Fibroblast of pulmonary artery (primary cell): Measurements from ENCODE around the gene GALNT6.

Experiments used
- DNase-seq: peaks from one replicate; pipeline ENCODE4 v3.0.0-alpha.2; 2010; ENCODE audit warnings: low read depth
- H3K4me3 ChIP-seq: replicated peaks from 2 replicates; pipeline ENCODE4 v1.5.1; 2011; ENCODE audit warnings: low read depth, mild to moderate bottlenecking, control low read depth, low read length, moderate library complexity
- TF ChIP-seq, protein P1 (sequence below): IDR thresholded peaks from 2 replicates; pipeline ENCODE4 v1.5.1; 2011; ENCODE audit warnings: mild to moderate bottlenecking, control low read depth, low read length, inconsistent platforms; ENCODE audit errors: missing control alignments

The GALNT6 gene, protein sequence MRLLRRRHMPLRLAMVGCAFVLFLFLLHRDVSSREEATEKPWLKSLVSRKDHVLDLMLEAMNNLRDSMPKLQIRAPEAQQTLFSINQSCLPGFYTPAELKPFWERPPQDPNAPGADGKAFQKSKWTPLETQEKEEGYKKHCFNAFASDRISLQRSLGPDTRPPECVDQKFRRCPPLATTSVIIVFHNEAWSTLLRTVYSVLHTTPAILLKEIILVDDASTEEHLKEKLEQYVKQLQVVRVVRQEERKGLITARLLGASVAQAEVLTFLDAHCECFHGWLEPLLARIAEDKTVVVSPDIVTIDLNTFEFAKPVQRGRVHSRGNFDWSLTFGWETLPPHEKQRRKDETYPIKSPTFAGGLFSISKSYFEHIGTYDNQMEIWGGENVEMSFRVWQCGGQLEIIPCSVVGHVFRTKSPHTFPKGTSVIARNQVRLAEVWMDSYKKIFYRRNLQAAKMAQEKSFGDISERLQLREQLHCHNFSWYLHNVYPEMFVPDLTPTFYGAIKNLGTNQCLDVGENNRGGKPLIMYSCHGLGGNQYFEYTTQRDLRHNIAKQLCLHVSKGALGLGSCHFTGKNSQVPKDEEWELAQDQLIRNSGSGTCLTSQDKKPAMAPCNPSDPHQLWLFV

DNA sequence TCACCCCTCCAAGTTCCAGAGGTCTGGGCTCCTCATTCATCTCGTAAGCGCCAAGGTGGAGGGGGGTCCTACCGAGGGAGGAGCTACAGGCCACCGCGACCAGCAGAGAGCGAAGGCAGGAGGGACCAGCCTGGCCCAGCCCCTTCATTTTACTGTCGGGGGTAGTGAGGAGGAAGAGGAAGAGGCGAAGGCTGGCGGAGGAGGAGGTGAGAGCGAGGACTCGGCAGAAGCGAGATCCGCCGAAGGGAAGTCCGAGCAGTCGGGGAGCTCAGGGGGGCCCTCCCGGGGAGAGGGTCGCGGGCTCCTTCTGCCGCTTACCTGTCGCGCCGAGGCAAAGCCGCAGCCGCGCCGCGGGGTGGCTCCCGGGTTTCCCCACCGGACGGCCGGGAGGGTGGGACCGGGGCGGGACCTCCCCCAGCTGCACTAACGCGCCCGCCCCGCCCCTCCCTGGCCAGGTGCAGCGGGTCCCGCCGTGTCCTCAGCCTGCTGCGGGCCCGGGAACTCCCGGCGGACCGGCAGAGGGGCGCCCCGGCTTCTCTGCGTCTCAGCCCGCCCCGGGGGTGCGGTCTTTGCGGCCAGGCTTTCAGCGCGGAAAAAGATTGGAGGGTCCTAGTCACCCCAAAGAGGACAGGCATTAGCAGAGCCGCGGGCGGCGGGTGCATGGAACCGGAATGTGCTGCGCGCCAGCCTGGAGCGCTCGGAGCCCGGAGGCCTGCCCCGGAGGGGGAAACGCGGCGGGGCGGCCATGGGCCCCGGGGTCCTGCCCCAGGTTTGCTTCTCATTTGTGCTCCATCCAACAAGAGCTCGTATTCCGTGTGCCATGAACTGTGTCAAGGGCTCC is at the start of gene GALNT6:
GALNT6 (minus strand) TSS at position 124 of the 841 bp plus-strand sequence. CDS start 11,625 bp downstream, outside the sequence.
- TF ChIP-seq, protein P1, sequence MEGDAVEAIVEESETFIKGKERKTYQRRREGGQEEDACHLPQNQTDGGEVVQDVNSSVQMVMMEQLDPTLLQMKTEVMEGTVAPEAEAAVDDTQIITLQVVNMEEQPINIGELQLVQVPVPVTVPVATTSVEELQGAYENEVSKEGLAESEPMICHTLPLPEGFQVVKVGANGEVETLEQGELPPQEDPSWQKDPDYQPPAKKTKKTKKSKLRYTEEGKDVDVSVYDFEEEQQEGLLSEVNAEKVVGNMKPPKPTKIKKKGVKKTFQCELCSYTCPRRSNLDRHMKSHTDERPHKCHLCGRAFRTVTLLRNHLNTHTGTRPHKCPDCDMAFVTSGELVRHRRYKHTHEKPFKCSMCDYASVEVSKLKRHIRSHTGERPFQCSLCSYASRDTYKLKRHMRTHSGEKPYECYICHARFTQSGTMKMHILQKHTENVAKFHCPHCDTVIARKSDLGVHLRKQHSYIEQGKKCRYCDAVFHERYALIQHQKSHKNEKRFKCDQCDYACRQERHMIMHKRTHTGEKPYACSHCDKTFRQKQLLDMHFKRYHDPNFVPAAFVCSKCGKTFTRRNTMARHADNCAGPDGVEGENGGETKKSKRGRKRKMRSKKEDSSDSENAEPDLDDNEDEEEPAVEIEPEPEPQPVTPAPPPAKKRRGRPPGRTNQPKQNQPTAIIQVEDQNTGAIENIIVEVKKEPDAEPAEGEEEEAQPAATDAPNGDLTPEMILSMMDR: no peak
- H3K4me3 ChIP-seq: peak within 1 kb of the TSS; percentile 53
- DNase-seq: no peak

DNA sequence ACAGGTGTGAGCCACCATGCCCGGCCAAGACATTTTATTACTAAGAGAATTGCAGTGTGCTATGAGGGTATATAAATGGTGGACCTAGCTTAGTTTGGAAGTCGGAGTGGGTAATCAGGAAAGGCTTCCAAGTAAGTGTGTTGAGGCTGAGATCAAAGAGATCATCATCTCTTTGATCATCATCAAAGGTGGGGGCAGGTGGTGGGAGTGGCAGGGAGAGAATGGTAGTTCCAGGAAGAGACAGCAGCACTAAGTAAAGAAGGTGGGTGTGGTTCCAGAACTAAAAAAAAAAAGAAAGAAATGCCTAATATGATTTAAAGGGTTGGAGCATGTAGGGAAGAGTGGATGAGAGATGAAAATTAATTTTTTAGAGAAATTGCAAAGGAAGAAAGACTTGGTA is 48.1 kb upstream of the GALNT6 start:
- H3K4me3 ChIP-seq: no peak overlapping the region
- TF ChIP-seq, protein P1: no peak
- no peak for DNase-seq

DNA sequence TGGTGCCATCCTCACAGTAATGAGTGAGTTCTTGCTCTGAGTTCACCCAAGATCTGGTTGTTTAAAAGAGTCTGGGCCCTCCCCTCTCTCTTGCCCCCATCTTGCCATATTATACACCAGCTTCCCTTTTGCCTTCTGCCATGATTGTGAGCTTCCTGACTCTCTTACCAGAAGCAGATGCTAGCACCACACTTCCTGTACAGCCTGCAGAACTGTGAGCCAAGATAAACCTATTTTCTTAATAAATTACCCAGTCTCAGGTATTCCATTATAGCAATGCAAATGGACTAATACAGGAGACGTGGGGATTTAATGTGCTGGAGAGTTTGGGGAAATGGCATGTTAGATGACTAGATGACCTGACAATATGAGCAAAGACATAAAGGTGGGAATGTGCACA is 46.2 kb upstream of the GALNT6 start:
- DNase-seq: no peak
- TF ChIP-seq, protein P1: no peak

DNA sequence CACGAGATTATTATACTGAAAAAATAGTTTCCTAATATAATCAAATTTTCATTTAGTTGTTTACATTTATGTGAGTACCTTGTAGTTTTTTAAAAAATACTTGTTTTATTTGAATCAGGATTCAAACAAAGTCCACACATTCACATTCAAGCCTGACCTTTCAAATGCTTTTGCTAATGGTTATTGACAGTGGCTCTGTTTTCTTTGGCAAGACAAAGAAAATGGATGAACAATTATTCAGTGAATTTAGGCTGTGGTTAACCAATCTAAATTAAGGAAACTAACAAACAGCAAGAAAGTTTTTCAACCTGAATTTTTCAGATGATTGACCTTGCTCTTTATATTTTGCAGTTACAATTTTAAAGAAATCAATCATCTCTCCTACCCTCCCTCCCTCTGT is 43.1 kb upstream of the GALNT6 start:
- no peak for DNase-seq
- TF ChIP-seq, protein P1: no peak
- no peak overlapping the region for H3K4me3 ChIP-seq

More for the DNA sequence above, 46.2 kb upstream of the GALNT6 start:
- H3K4me3 ChIP-seq: no peak overlapping the region

DNA sequence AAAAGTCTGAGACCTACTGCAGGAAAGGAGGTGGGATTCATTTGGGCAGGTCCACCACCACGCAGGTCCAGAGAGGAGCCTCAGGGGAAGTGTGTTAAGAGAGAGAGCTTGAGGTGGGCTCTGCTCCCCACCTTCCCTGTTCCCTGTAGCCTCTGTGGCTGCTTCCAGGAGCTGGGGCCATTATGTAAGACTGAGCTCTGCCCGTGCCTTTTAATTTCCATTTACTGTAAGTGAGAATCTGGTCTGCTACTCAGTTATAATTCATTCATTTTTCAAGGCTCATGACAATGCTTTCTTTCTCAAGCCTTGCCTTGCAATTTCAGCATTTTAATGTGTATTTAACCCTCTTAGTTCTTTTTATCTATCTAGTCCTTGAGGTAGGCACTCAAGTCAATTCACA is 41.7 kb upstream of the GALNT6 start:
- TF ChIP-seq, protein P1: no peak
- DNase-seq: no peak
- H3K4me3 ChIP-seq: no peak overlapping the region

DNA sequence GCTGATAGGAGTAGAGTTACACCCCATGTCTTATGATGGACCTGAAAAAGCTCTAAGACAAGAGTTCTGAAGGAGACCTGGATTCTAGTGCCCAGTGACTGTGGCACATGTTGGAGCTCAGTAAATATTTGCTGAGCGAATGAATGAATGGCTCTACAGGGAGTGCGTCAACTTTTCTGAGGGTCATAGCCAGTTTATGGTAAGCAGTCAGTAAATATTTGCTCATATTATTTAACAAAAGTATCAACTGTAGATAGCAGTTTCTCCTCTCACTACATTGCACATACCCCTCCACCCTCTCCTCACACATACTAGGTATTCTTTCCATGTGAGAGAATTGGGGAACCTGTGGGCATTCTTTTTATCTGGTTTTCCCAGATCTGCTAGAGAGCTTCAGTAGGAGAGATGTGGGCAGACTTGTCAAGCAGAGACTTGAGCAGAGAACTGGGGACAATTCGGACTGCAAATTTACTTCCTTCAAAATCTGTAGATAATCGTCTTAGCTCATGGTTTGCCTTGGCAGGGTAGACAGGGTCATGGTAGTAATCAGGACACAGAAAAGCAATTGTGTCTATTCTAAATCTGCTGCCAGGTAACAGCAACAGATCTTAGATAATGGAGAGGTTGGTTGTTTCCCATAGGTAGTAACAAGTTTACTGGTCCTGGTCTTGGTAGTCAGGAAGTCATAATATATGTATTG is 39.1 kb upstream of the GALNT6 start:
- DNase-seq: no peak
- TF ChIP-seq, protein P1: no peak
- no peak overlapping the region for H3K4me3 ChIP-seq
